HepG2 (cell line): ENCODE data around the gene PDGFD.

Experiments
- ATF7 ChIP-seq, 2 experiments: fragments of 450-650 bp in 1 of 2; sonication (generic) in 1 of 2; formaldehyde crosslinking in 1 of 2; IDR thresholded peaks; 2 replicates each; pipeline versions ENCODE4 v1.4.0 to v1.6.1; 2016 to 2020; ENCODE audit warnings: antibody characterized with exemption in 1 of 2, mild to moderate bottlenecking in 1 of 2, missing genetic modification reagents in 1 of 2
- IRF2 ChIP-seq: IDR thresholded peaks from 2 replicates; pipeline ENCODE4 v1.6.1; 2018; ENCODE audit warnings: missing genetic modification reagents, missing compliant biosample characterization
- MAX ChIP-seq: IDR thresholded peaks from 2 replicates; pipeline ENCODE4 v1.6.1; 2012; ENCODE audit warnings: inconsistent platforms
- ZNF510 ChIP-seq: sonication (generic); formaldehyde crosslinking; IDR thresholded peaks from 2 replicates; pipeline ENCODE4 v1.4.0; 2020; ENCODE audit warnings: low read depth, mild to moderate bottlenecking, missing genetic modification reagents

GRCh38 chr11:103883856-103884255 lies 280.1 kb downstream of the PDGFD start:
- TF ChIP-seq ZNF510 (CRISPR knock-in tag) (no peak), MAX (no peak), IRF2 (CRISPR knock-in tag) (no peak), ATF7 (IDR thresholded peaks at IDR 0.05) (no peak), ATF7 (CRISPR knock-in tag; IDR thresholded peaks at IDR 0.05) (no peak)
